CMK (cell line): ENCODE results near the gene NINL.

Experiments
- DNase-seq: peaks from one replicate; pipeline ENCODE4 v3.0.0-alpha.2; 2010; ENCODE audit warnings: low read depth

NINL gene

GRCh38 chr20:25407311-25408169 lies 177.8 kb downstream of the NINL start, which contains the start of gene GINS1:
TSS of gene GINS1 (plus strand) at chr20:25407673. CDS start at chr20:25407821, 148 bp downstream.
- DNase-seq, result peak; percentile 90
